Suprapubic skin (tissue), 4 donors: ENCODE measurements around the gene POLR2J.
"Not testable (repeated sequence)": the region's sequence is repeated elsewhere in the genome, so short reads cannot be mapped to it uniquely, and the experiment has no call there.

Experiments used
- CTCF ChIP-seq, 2 donors: fragments of 200-600 bp in 1 of 2; fragments of 450-650 bp in 1 of 2; sonication (generic) in 1 of 2; IDR thresholded peaks; one replicate each; pipeline ENCODE4 v1.5.1; 2016 to 2019; ENCODE audit warnings: antibody characterized with exemption in 2 of 2, mild to moderate bottlenecking in 1 of 2, moderate library complexity in 1 of 2
- EP300 ChIP-seq: sonication (generic); formaldehyde crosslinking; IDR thresholded peaks from one replicate; pipeline ENCODE4 v1.6.1; 2017; ENCODE audit warnings: antibody characterized with exemption
- POLR2A ChIP-seq, 2 donors: fragments of 450-650 bp; IDR thresholded peaks; one replicate each; pipeline ENCODE4 v1.6.1; 2017; ENCODE audit warnings: antibody characterized with exemption in 2 of 2, mild to moderate bottlenecking in 2 of 2, moderate library complexity in 2 of 2
- POLR2AphosphoS5 ChIP-seq, 3 donors: sonication (generic); formaldehyde crosslinking; IDR thresholded peaks; one replicate each; pipeline ENCODE4 v1.6.1; 2017; ENCODE audit warnings: antibody characterized with exemption in 3 of 3

DNA sequence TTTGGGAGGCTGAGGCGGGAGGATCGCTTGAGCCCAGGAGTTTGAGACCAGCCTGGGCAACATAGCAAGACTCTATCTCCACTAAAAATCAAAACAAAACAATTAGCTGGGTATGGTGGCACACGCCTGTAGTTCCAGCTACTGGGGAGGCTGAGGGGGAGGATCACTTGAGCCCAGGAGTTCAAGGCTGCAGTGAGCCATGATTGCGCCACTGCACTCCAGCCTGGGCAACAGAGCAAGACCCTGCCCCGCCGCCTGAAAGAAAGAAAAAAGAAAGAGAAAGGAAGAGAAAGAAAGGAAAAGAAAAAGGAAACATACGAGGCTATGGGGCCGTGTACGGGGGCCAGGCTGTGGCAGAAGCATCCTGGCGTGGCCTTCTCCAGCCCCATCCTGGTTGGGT, 23.8 kb downstream of the POLR2J start:
- TF ChIP-seq POLR2A (IDR thresholded peaks at IDR 0.05); CTCF (IDR thresholded peaks at IDR 0.05); EP300; POLR2AphosphoS5 (IDR thresholded peaks at IDR 0.05): not testable (repeated sequence)
